ENCODE results near the gene SDHB.

The SDHB gene

GRCh38 chr1:17045634-17046333 is 8.0 kb downstream of the SDHB start:
- Histone ChIP-seq H2AFZ (ENCODE audit: low read length, unreplicated experiment) (peak overlapping the region; percentile 8), H3K4me3 (ENCODE audit: low read depth, low read length) (peak overlapping the region; percentile 60), H3K79me2 (ENCODE audit: control insufficient read depth, insufficient read depth, low read length, unreplicated experiment) (peaks cover 32% of the 10 kb centered on the region), H3K27ac (ENCODE audit: low read depth, low read length) (no peak overlapping the region), H3K36me3 (ENCODE audit: insufficient read depth, low read length) (peaks cover 21% of the 10 kb centered on the region), H3K4me1 (ENCODE audit: control insufficient read depth, insufficient read depth, low read length, unreplicated experiment) (no peaks in the 10 kb centered on the region), H3K27me3 (ENCODE audit: insufficient read depth, low read length) (no peaks in the 10 kb centered on the region)

- H3K79me2 ChIP-seq (ENCODE audit: control insufficient read depth, insufficient read depth, low read length, unreplicated experiment), result peaks cover 26% of the 10 kb centered on the region
- no peaks in the 10 kb centered on the region for H3K27me3 ChIP-seq (ENCODE audit: insufficient read depth, low read length)
- no peak overlapping the region for H3K4me3 ChIP-seq (ENCODE audit: low read depth, low read length)
- H3K36me3 ChIP-seq (ENCODE audit: insufficient read depth, low read length), result peaks cover 21% of the 10 kb centered on the region
- no peak overlapping the region for H2AFZ ChIP-seq (ENCODE audit: low read length, unreplicated experiment)
- H3K27ac ChIP-seq (ENCODE audit: low read depth, low read length), result no peak overlapping the region
- H3K4me1 ChIP-seq (ENCODE audit: control insufficient read depth, insufficient read depth, low read length, unreplicated experiment), result no peaks in the 10 kb centered on the region
Measured at GRCh38 chr1:17045150-17045549, 8.7 kb downstream of the SDHB start.

GRCh38 chr1:17043676-17044075 is 10.2 kb downstream of the SDHB start:
- Histone ChIP-seq H2AFZ (ENCODE audit: low read length, unreplicated experiment) (no peak overlapping the region), H3K27ac (ENCODE audit: low read depth, low read length) (no peak overlapping the region), H3K4me1 (ENCODE audit: control insufficient read depth, insufficient read depth, low read length, unreplicated experiment) (no peaks in the 10 kb centered on the region), H3K27me3 (ENCODE audit: insufficient read depth, low read length) (no peaks in the 10 kb centered on the region), H3K79me2 (ENCODE audit: control insufficient read depth, insufficient read depth, low read length, unreplicated experiment) (peaks cover 16% of the 10 kb centered on the region), H3K36me3 (ENCODE audit: insufficient read depth, low read length) (peaks cover 21% of the 10 kb centered on the region), H3K4me3 (ENCODE audit: low read depth, low read length) (no peak overlapping the region)

GRCh38 chr1:17040135-17040534 is 13.7 kb downstream of the SDHB start:
- Histone ChIP-seq H2AFZ (ENCODE audit: low read length, unreplicated experiment) (no peak overlapping the region), H3K27ac (ENCODE audit: low read depth, low read length) (no peak overlapping the region), H3K79me2 (ENCODE audit: control insufficient read depth, insufficient read depth, low read length, unreplicated experiment) (peaks cover 13% of the 10 kb centered on the region), H3K36me3 (ENCODE audit: insufficient read depth, low read length) (peaks cover 25% of the 10 kb centered on the region), H3K4me3 (ENCODE audit: low read depth, low read length) (no peak overlapping the region), H3K4me1 (ENCODE audit: control insufficient read depth, insufficient read depth, low read length, unreplicated experiment) (no peaks in the 10 kb centered on the region), H3K27me3 (ENCODE audit: insufficient read depth, low read length) (no peaks in the 10 kb centered on the region)

- H3K36me3 ChIP-seq (ENCODE audit: insufficient read depth, low read length), result peaks cover 19% of the 10 kb centered on the region
- H3K4me1 ChIP-seq (ENCODE audit: control insufficient read depth, insufficient read depth, low read length, unreplicated experiment), result no peaks in the 10 kb centered on the region
- H3K4me3 ChIP-seq (ENCODE audit: low read depth, low read length), result no peak overlapping the region
- H2AFZ ChIP-seq (ENCODE audit: low read length, unreplicated experiment), result no peak overlapping the region
- peaks cover 6% of the 10 kb centered on the region for H3K79me2 ChIP-seq (ENCODE audit: control insufficient read depth, insufficient read depth, low read length, unreplicated experiment)
- H3K27me3 ChIP-seq (ENCODE audit: insufficient read depth, low read length), result no peaks in the 10 kb centered on the region
- no peak overlapping the region for H3K27ac ChIP-seq (ENCODE audit: low read depth, low read length)
Measured at GRCh38 chr1:17039522-17039921, 14.3 kb downstream of the SDHB start.

GRCh38 chr1:17033481-17033880 is 20.4 kb downstream of the SDHB start:
- H3K4me3 ChIP-seq (ENCODE audit: low read depth, low read length), result no peak overlapping the region
- no peaks in the 10 kb centered on the region for H3K27me3 ChIP-seq (ENCODE audit: insufficient read depth, low read length)
- no peak overlapping the region for H2AFZ ChIP-seq (ENCODE audit: low read length, unreplicated experiment)
- no peak overlapping the region for H3K27ac ChIP-seq (ENCODE audit: low read depth, low read length)
- no peaks in the 10 kb centered on the region for H3K4me1 ChIP-seq (ENCODE audit: control insufficient read depth, insufficient read depth, low read length, unreplicated experiment)
- H3K36me3 ChIP-seq (ENCODE audit: insufficient read depth, low read length), result 0 out of 2 replicates have a peak, but pooled peaks cover 4% of the 10 kb centered on the region
- H3K79me2 ChIP-seq (ENCODE audit: control insufficient read depth, insufficient read depth, low read length, unreplicated experiment), result peaks cover 5% of the 10 kb centered on the region

- Histone ChIP-seq H3K79me2 (ENCODE audit: control insufficient read depth, insufficient read depth, low read length, unreplicated experiment) (peaks cover 5% of the 10 kb centered on the region), H3K27me3 (ENCODE audit: insufficient read depth, low read length) (no peaks in the 10 kb centered on the region), H3K4me3 (ENCODE audit: low read depth, low read length) (no peak overlapping the region), H3K36me3 (ENCODE audit: insufficient read depth, low read length) (peaks cover 7% of the 10 kb centered on the region; the same call in 1 of the 2 replicates), H3K4me1 (ENCODE audit: control insufficient read depth, insufficient read depth, low read length, unreplicated experiment) (no peaks in the 10 kb centered on the region), H2AFZ (ENCODE audit: low read length, unreplicated experiment) (no peak overlapping the region), H3K27ac (ENCODE audit: low read depth, low read length) (no peak overlapping the region)
Measured at GRCh38 chr1:17032741-17033140, 21.1 kb downstream of the SDHB start.

- no peak overlapping the region for H2AFZ ChIP-seq (ENCODE audit: low read length, unreplicated experiment)
- no peak overlapping the region for H3K4me3 ChIP-seq (ENCODE audit: low read depth, low read length)
- no peaks in the 10 kb centered on the region for H3K27me3 ChIP-seq (ENCODE audit: insufficient read depth, low read length)
- peaks cover 5% of the 10 kb centered on the region for H3K79me2 ChIP-seq (ENCODE audit: control insufficient read depth, insufficient read depth, low read length, unreplicated experiment)
- no peak overlapping the region for H3K27ac ChIP-seq (ENCODE audit: low read depth, low read length)
- H3K4me1 ChIP-seq (ENCODE audit: control insufficient read depth, insufficient read depth, low read length, unreplicated experiment), result no peaks in the 10 kb centered on the region
- H3K36me3 ChIP-seq (ENCODE audit: insufficient read depth, low read length), result peaks cover 16% of the 10 kb centered on the region; the same call in 1 of the 2 replicates
Measured at GRCh38 chr1:17031436-17031835, 22.4 kb downstream of the SDHB start.

- no peaks in the 10 kb centered on the region for H3K27me3 ChIP-seq (ENCODE audit: insufficient read depth, low read length)
- no peaks in the 10 kb centered on the region for H3K4me1 ChIP-seq (ENCODE audit: control insufficient read depth, insufficient read depth, low read length, unreplicated experiment)
- peaks cover under 1% of the 10 kb centered on the region for H3K79me2 ChIP-seq (ENCODE audit: control insufficient read depth, insufficient read depth, low read length, unreplicated experiment)
- peaks cover 16% of the 10 kb centered on the region; the same call in 1 of the 2 replicates for H3K36me3 ChIP-seq (ENCODE audit: insufficient read depth, low read length)
- no peak overlapping the region for H2AFZ ChIP-seq (ENCODE audit: low read length, unreplicated experiment)
- H3K27ac ChIP-seq (ENCODE audit: low read depth, low read length), result no peak overlapping the region
- H3K4me3 ChIP-seq (ENCODE audit: low read depth, low read length), result no peak overlapping the region
Measured at GRCh38 chr1:17030206-17030605, 23.6 kb downstream of the SDHB start.

GRCh38 chr1:17028662-17029188 is 25.1 kb downstream of the SDHB start:
- Histone ChIP-seq H3K4me1 (ENCODE audit: control insufficient read depth, insufficient read depth, low read length, unreplicated experiment) (no peaks in the 10 kb centered on the region), H3K27me3 (ENCODE audit: insufficient read depth, low read length) (no peaks in the 10 kb centered on the region), H3K27ac (ENCODE audit: low read depth, low read length) (no peak overlapping the region), H3K79me2 (ENCODE audit: control insufficient read depth, insufficient read depth, low read length, unreplicated experiment) (no peaks in the 10 kb centered on the region), H3K36me3 (ENCODE audit: insufficient read depth, low read length) (peaks cover 16% of the 10 kb centered on the region; the same call in 1 of the 2 replicates), H2AFZ (ENCODE audit: low read length, unreplicated experiment) (no peak overlapping the region), H3K4me3 (ENCODE audit: low read depth, low read length) (no peak overlapping the region)

GRCh38 chr1:17027900-17028299 is 25.9 kb downstream of the SDHB start:
- Histone ChIP-seq H3K27me3 (ENCODE audit: insufficient read depth, low read length) (no peaks in the 10 kb centered on the region), H3K36me3 (ENCODE audit: insufficient read depth, low read length) (peaks cover 16% of the 10 kb centered on the region; the same call in 1 of the 2 replicates), H3K27ac (ENCODE audit: low read depth, low read length) (no peak overlapping the region), H3K4me1 (ENCODE audit: control insufficient read depth, insufficient read depth, low read length, unreplicated experiment) (no peaks in the 10 kb centered on the region), H3K79me2 (ENCODE audit: control insufficient read depth, insufficient read depth, low read length, unreplicated experiment) (no peaks in the 10 kb centered on the region), H2AFZ (ENCODE audit: low read length, unreplicated experiment) (no peak overlapping the region), H3K4me3 (ENCODE audit: low read depth, low read length) (no peak overlapping the region)
